Measurements from ENCODE around the gene OSBPL6.

- no peak for TF ChIP-seq POLR2A (IDR thresholded peaks at IDR 0.05)
- no peak for TF ChIP-seq POLR2AphosphoS5 (IDR thresholded peaks at IDR 0.05)
Measured at GRCh38 chr2:178403671-178404306, 209.5 kb downstream of the OSBPL6 start.

Data from sigmoid colon (tissue), 4 donors.